Stimulated activated CD8-positive, alpha-beta memory T cell treated with anti-CD3 and anti-CD28 coated beads, Interleukin-12 subunit alpha, Interleukin-12 subunit beta, amount 100 ng/mL, for 24 hours (primary cell): ENCODE measurements around the gene TMEM190.

ENCODE experiments used
- DNase-seq: peaks from one replicate; pipeline ENCODE4 v3.0.0-alpha.2; 2020; ENCODE audit errors: extremely low read depth

The TMEM190 gene

DNA sequence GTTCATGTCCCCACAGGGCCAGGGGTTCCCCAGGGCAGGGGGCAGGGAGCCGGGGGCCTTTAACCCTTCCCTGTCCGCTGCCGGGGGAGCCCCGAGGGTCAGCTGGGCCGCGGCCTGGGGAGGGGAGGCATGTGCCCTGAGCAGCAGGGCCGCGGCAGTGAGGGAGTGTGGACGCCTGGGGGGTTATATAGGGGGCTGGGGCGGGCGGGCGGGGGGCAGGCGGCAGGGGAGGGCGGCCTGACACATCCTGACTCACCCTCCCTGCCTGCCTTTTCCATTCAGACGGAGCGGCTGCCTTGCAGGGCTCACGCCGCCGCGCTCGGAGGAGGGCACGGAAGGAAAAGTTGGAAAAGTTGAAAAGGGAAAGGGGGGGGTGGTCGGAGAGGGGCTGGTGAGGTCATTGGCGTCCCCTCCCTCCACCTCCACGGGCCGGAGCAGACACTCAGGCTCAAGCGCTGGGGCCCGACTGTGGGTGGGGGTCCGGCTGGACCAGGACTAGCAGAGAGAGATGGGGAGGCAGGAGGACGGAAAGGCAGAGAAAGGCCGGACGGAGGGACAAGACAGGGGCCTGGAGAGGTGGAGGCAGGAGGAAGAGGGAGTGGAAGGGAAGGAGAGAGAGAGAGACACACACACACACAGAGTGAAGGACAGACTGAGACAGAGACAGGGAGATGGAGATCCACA, 6.2 kb upstream of the TMEM190 start, which contains the start of gene IL11:
IL11 (minus strand) TSS at position 159 of the 684 bp plus-strand sequence; CDS start at position 6, 153 bp downstream.
- no peak for DNase-seq

DNA sequence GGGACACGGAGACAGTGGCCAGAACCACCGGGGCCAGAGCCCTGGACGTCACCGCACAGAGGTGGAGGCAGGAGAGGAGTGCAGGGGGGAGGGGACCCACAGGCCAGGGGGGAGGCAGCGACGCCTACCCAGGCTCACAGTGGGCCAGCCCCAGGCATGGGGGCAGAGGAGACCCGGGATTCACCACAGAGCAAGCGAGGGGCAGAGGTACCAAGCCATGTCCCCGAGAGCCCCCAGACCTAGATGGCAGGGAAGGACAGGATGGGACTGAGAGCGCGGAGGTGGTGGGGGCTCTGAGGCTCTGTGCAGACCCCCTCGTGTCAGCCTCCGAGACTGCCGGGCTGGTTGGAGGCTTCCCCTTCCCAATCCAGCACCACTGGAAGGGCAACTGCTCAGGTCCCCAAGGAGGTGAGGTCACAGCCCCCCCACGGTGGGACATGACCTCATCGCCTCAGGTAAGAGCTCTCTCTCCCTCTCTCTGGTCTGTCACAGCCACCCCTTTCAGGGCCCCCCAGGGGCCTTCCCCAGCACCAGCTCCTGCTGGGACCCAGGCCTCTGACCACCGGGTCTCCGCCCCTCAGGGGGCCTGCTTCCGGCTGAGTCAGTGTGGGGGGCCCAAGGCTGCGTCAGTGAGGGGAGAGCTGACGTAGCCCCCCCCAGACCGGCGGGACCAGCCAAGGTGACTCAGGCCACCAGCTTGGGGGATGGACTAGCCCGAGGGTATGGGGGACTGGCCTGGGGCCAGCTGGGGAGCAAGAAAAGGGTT, 4.1 kb upstream of the TMEM190 start:
- no peak for DNase-seq

DNA sequence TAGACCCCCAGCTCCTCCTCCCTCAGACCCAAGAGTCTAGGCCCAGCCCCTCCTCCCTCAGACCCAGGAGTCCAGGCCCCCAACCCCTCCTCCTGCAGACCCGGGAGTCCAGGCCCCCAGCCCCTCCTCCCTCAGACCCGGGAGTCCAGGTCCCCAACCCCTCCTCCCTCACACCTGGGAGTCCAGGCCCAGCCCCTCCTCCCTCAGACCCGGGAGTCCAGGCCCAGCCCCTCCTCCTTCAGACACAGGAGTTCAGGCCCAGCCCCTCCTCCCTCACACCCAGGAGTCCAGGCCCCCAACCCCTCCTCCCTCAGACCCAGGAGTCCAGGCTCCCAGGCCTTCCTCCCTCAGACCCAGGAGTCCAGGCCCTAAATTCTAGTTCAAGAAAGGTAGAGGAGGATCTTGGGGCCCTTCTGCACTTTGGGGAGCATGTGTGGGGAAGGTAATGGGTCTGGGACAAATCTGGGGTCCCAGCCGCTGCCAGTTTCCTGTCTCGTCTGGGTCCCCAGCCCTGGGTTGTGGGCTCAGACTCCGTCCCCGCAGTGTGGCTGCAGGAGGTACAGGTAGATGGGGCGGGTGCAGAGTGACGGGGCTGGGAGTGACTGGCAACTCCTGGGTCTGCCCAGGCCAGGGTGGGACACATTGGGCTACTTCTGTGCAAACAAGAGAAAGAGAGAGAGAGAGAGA, 3.2 kb upstream of the TMEM190 start:
- no peak for DNase-seq

DNA sequence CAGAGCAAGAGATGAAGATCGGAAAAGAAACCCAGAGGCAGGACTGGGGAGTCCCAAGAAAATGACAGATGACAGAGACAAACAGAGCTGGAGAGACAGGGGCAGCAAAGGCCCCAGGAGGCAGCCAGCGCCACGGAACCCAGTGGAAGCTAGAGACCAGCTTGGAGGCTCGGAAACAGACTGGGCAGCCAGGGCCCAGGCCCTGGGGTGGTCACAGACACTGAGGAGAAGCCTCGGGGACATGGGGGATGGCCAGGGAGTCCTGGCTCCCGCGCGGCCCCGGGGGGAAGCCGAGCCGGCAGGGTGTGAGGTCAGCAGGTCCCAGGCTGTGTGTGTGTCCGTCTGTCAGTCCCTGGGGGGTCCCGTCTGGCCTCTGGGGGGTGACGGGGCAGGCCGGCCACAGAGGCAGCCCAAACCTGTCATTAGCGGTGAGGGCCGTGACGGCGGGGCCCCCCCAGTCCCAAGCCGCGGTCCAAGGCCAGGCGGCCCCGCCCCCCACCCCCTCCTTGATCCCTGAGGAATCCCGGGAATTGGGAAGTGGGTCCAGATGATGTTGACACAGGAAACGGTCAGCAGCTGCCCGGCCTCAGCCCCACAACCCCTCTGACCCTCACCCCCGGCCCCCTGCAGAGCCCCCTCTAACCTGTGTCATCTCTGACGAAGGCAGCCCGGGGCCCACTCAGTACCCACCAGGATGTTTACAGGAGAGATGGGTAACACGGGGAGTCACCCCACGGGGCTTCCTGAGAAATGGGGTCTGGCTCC, 2.5 kb upstream of the TMEM190 start:
- no peak for DNase-seq

DNA sequence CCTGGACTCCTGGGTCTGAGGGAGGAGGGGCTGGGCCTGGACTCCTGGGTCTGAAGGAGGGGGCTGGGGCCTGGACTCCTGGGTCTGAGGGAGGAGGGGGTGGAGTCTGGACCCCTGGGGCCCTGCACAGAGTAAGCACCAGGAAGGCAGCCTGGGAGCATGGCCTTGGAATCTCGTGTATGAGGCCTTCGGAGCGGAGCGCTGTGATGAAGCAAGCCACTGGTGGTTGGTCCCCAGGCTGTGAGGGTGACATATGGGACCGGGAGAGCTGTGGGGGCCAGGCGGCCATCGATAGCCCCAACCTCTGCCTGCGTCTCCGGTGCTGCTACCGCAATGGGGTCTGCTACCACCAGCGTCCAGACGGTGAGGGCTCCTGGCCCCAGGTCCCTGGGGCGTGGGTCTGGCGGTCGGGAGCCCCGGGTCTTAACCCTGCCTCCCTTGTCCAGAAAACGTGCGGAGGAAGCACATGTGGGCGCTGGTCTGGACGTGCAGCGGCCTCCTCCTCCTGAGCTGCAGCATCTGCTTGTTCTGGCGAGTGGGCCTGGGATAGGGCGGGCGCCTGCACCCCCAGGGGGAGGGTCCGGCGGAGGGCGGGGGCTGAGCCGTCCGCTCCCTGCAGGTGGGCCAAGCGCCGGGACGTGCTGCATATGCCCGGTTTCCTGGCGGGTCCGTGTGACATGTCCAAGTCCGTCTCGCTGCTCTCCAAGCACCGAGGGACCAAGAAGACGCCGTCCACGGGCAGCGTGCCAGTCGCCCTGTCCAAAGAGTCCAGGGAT, 918 bp downstream of the TMEM190 start:
- DNase-seq, result no peak

DNA sequence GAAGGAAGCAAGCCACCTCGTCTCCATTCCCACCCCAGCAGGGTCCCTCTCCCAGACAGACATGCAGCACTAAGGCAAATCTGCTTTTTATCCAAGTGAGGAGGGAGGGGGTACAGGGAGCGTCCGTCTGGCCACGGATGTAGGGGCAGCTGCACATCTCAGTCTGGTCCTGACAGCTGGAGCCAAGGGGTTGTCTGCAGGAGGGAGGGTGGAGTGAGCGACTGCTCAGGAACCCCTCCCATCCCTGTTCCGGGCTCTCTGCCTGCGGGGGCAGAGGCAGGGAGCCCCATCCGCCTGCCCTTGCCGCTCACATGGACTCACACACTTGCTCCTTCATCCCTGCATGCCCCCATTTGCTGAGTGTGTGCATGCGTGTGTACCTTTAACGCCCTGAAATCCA, 2.5 kb downstream of the TMEM190 start:
- no peak for DNase-seq

DNA sequence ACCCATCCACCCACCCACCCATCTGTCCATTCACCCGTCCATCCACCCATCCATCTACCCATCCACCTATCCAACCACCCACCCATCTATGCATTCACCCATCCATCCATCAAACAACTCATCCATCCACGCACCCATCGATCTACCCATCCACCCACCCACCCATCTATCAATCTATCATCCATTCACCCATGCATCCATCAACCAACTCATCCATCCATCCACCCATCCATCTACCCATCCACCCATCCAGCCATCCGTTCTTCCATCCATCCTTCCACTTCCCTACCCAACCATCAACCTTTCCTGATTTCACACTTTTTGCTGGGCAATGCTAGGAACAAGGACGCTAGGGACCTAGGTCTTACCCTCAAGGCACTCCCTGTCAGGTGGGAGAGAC, 5.4 kb downstream of the TMEM190 start:
- DNase-seq, result no peak

DNA sequence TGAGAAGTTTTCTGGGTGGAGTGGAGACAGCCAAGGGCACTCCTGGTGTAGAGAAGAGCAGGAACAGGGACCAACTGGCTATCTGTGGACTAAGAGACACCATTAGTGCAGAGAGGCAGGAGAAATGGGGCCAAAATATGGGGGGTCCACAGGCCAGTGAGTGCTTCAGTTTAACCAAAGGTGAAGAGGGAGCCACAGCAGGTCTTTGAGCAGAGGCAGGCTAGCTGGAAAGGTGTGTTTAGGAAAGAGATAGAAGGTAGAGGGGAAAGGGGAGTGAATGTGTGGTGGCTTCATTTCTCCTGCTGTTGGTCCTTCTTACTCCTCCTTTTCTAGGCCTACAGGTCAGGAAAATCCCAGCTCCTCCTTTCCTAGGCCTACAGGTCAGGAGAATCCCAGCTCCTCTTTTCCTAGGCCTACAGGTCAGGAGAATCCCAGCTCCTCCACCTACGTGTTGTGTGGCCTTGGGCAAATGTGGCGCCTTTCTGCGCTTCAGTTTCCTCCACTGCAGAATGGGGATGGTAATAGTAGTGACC, 6.0 kb downstream of the TMEM190 start:
- no peak for DNase-seq

DNA sequence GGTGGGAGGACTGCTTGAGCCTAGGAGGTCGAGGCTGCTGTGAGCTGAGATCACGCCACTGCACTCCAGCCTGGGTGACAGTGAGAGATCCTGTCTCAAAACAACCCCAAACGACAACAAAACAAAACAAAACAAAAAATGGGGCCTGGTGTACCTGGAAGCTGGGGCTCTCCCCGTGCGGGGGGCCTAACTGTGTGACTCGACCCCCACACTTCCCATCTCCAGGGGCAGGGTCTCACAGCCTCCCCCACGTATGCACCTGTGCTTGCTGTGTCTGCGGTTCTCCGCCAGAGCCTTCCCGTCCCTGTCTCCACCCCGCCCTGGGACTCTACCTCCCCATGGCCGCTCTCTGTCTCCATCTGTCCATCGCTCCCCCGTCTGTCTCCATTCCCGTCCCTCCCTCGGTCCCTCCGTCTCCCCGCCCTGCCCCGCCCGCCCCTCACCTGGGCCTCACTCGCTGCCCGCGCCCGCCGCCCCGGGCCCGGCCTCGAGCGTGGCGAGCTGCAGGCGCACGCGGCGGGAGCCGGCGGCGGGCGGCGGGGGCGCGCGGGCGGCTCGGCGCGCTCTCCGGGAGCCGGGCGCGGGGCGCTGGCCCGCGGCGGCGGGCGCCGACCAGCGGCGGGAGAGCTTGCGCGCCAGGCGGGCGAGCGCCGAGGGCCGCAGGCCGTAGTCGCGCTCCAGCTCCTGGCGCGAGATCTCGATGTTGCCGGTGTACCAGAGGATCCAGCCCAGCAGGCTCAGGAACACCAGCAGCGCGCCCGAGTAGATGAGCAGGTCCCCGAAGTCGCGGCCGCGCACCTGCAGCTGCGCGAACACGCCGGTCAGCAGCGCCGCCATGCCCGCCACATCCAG, 6.9 kb downstream of the TMEM190 start:
- DNase-seq, result no peak

DNA sequence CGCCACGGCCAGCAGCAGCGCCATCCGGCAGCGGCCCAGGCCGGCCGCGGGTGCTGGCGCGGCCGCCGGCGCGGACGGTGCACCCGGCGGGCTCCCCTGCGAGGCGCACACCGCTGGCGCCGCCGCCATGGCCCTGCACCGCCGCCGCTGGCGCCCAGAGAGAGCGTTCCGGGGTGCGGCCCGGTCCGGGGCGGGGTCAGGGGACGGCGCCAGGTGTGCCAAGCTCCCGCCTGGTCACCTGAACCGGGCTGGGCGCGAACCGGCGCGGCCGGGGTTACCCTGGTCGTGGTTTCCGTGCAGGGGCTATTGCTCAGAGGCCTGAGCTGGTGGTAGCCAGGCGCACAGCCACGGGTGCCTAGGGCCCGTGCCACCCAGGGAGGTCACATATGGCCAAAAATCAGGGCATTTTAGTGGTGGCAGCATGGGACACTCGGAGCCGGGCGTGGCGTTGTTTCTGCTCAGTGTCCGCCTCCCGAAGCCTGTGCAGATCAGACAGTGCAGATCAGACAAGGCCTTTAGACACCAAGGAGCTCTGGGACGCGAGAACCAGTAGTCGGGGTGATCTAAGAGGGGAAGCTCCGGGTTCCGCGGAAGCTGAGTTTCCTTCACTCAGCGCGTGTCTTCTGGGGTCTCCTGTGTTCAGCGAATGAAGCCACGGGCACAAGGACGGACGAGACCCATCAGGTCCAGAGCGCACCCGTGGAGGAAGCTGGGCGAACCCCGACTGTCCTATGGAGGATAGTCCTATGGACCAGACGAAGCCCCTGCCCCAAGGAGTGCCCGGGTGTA, 7.7 kb downstream of the TMEM190 start, which contains the start of gene TMEM238:
TMEM238 (minus strand) TSS at position 162 of the 789 bp plus-strand sequence; CDS start at position 129, 33 bp downstream.
- DNase-seq, result no peak

DNA sequence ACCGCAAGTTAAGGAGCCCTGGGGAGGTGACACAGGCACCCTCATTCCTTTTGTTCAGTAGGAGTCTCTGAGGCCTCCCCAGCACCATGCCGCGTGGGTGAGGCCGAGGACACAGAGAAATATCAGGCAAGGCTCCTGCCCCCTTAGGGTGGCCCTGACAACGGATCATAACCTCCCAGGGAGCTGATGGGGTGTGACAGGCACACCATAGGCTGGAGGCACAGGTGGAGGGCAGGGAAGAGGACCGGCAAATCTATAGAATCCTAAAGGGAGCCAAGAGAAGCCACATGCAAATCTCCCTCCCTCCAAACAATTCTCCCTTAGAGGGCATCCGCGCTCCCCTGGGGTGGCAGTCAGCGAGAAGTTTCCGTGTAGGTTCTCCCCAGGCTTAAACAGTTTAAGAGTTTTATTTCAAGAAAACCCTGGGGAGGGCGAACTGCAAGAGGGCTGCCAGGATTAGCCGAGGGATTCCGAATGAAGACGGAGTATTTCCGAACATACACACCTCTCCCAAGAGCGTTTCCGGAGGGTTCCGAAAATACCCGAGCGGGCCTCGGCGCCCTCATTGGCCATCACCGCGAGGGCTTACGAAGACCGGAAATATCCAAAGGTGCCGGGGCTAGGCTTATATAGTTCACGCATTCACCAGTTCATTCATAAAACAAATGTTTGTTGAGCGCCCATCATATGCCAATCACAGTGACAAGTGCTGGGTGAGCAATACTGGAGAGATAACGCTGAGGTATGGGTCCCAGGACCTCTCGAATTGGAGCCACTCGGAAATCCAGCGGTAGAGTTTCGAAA, 8.5 kb downstream of the TMEM190 start:
- DNase-seq, result peak; percentile 80

DNA sequence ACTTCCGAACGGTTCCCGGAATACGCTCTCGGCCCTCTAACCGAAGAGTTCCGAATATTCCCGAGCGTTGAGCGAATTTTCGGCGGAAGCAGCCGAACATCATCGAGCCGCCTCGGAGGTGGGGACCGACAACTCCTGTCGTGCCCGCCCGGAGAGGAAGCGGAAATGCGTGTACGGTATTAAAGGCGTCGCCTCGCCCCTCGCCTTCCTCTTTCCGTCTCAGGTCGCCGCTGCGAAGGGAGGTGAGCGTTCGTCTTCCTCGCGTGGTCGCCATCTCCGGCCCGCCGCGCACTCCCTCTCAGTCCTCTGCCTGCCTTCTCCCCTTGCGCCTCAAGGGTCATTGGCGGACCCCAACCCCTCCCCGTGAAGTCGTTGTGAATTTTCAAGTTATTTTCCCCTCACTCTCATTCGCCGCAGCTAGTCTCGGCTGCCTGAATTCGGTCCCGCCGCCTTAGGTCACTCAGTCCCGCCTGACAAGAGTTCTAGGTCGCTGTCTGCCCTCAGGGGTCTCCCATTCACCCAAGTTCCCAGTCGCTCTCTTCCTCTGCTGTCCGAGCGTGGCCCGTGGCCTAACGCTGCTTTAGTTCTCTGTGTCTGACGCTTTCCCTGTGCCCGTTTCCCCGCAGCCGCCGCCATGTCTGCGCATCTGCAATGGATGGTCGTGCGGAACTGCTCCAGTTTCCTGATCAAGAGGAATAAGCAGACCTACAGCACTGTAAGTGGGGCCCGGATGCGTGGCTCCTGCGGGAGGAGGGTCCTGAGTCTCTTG, 9.3 kb downstream of the TMEM190 start, which contains the start of gene RPL28:
RPL28 (plus strand) TSS at position 209 of the 769 bp plus-strand sequence; CDS start at position 635, 426 bp downstream.
- peak; percentile 96 for DNase-seq

DNA sequence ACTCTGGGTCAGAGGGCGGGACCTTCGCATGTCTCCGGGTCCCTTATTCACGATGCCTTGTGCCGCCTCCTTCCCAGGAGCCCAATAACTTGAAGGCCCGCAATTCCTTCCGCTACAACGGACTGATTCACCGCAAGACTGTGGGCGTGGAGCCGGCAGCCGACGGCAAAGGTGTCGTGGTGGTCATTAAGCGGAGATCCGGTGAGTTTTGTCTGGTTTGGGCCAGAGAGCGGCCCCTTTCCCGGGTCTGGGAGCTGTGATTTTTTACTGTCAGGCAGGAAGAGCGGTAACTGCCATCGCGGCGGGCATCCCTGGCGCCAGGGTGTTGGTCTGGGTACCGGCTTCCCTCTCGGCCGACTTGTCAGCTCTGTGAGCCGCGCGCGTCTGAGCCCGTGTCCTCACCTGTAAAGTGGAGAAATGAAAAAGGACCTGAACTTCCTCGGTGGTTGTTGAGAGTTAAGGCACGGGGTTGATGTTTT, 9.9 kb downstream of the TMEM190 start:
- DNase-seq, result no peak

DNA sequence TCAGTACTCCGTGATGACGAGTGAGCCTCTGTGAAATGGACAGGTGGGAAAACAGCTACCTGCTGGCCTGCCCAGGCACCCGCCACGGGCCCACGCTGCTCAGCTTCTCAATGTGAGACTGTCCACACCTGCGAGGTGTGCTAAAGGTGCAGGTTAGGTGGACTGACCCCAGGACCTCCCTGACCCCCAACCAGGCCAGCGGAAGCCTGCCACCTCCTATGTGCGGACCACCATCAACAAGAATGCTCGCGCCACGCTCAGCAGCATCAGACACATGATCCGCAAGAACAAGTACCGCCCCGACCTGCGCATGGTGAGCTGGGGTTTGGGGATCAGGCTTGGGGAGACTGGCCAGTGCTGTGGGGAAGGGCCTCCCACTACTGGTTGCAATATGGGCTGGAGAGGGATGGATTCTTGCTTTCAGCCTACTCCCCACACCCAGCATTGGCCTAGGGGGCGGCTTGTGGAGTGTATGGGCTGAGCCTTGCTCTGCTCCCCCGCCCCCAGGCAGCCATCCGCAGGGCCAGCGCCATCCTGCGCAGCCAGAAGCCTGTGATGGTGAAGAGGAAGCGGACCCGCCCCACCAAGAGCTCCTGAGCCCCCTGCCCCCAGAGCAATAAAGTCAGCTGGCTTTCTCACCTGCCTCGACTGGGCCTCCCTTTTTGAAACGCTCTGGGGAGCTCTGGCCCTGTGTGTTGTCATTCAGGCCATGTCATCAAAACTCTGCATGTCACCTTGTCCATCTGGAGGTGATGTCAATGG, 11.3 kb downstream of the TMEM190 start:
- no peak for DNase-seq

DNA sequence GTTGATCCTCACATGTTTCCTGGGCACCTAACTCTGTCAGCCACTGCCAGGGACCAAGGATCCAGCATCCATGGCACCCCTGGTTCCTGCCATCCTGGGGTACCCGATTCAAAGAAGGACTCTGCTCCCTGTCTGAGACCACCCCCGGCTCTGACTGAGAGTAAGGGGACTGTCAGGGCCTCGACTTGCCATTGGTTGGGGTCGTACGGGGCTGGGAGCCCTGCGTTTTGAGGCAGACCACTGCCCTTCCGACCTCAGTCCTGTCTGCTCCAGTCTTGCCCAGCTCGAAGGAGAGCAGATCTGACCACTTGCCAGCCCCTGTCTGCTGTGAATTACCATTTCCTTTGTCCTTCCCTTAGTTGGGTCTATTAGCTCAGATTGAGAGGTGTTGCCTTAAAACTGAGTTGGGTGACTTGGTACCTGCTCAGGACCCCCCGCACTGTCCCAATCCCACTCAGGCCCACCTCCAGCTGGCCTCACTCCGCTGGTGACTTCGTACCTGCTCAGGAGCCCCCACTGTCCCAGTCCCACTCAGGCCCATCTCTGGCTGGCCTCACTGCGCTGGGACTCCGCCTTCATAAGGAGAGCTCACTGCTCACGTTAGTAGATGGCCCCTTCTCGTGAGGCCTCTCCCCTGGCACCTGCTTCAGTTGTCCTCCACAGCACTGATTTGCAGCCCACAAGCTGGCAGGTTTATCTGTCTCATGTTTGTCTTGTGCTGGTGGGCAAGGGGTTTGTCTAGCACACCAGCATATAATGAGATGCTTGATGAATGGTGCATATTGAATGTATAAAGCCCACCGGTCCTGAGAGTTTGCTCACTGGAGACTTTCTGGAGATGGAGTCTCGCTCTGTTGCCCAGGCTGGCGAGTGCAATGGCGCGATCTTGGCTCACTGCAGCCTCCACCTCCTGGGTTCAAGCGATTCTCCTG, 13.0 kb downstream of the TMEM190 start:
- no peak for DNase-seq
